Stimulated activated CD4-positive, alpha-beta T cell treated with anti-CD3 and anti-CD28 coated beads, Interleukin-4, amount 100 ng/mL, for 1 hour (primary cell): Measurements from ENCODE around the gene CEACAM16.
A peak's percentile ranks its signal among the peaks of the same experiment; 100 is the strongest.
"Not testable (repeated sequence)": the region's sequence is repeated elsewhere in the genome, so short reads cannot be mapped to it uniquely, and the experiment has no call there.

ENCODE experiments used
- DNase-seq: peaks from one replicate; pipeline ENCODE4 v3.0.0-alpha.2; 2020

CEACAM16 gene

DNA sequence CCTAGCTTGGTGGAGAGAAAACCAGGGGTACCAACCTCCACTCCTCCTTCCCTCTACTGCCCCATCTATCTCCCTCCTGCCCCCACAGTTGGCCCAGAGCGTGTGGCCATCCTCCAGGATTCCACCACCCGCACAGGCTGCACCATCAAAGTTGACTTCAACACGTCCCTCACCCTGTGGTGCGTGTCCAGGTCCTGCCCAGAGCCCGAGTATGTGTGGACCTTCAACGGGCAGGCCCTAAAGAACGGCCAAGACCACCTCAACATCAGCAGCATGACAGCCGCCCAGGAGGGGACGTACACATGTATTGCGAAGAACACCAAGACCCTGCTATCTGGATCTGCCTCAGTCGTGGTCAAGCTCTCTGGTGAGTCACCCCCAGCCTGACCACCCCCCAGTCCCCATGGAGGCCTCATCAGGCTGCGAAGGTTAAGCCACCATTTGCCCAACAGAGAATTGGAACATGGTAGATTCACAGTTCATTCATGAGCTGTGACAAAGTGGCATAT, 6.6 kb downstream of the CEACAM16 start:
- DNase-seq = no peak

GRCh38 chr19:44706506-44707236, 7.7 kb downstream of the CEACAM16 start:
- DNase-seq = no peak

DNA sequence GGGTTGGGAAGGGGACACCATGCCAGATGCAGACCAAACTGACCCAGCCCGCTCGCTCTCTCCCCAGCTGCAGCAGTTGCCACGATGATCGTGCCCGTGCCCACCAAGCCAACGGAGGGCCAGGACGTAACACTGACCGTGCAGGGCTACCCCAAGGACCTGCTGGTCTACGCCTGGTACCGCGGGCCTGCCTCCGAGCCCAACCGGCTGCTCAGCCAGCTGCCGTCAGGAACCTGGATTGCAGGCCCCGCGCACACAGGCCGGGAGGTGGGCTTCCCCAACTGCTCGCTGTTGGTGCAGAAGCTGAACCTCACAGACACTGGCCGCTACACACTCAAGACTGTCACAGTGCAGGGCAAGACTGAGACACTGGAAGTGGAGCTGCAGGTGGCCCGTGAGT, 8.8 kb downstream of the CEACAM16 start:
- no peak for DNase-seq

DNA sequence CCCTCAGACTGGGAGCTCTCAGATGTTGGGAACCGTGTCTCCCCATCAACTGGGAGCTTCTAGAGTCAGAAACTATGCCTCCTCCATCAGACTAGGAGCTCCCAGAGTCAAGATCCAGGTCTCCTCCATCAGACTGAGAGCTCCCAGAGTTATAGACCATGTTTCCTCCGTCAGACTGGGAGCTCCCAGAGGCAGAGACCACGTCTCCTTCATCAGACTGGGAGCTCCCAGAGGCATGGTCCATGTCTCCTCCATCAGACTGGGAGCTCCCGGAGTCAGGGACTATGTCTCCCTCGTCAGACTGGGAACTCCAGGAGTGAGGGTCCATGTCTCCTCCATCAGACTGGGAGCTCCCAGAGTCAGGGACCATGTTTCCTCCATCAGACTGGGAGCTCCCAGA, 10.0 kb downstream of the CEACAM16 start:
- DNase-seq = no peak

DNA sequence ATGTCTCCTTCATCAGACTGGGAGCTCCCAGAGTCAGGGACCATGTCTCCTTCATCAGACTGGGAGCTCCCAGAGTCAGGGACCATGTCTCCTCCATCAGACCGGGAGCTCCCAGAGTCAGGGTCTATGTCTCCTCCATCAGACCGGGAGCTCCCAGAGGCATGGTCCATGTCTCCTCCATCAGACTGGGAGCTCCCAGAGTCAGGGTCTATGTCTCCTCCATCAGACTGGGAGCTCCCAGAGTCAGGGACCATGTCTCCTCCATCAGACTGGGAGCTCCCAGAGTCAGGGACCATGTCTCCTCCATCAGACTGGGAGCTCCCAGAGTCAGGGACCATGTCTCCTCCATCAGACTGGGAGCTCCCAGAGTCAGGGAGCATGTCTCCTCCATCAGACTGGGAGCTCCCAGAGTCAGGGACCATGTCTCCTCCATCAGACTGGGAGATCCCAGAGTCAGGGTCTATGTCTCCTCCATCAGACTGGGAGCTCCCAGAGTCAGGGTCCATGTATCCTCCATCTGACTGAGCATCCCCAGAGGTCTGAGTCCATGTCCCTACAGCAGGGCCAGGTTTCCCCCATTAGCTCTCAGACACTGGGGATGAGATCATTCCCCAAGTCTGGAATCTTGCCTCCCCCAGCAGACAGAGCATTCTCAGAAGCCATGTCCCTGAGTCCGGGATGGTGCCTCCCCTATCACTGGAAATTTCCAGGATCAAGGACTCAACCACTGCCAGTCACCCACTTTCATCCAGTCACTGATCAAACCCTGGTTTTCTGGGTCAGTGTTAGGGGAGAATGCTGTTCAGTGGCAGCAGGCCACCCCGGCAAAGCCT, 10.7 kb downstream of the CEACAM16 start:
- DNase-seq = not testable (repeated sequence)

DNA sequence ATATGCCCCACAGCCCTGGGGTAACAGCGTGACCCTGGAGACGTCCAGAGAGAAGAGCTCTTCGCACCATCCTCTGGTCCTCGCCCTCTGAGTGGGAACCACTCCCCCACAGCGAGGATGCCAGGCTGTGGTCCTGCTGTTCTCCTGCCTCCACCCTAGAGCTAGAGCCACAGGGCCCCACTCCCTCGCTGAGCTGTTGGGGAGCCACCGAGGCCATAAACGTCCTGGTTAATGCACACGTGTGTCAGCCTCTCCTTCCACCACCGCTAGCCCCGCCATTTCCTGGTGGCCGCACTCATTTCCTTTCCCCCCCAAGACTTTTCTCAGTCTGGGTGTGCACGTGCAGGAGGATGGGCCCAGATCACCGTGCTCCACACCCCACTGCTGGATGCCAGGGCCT, 11.5 kb downstream of the CEACAM16 start:
- no peak for DNase-seq

DNA sequence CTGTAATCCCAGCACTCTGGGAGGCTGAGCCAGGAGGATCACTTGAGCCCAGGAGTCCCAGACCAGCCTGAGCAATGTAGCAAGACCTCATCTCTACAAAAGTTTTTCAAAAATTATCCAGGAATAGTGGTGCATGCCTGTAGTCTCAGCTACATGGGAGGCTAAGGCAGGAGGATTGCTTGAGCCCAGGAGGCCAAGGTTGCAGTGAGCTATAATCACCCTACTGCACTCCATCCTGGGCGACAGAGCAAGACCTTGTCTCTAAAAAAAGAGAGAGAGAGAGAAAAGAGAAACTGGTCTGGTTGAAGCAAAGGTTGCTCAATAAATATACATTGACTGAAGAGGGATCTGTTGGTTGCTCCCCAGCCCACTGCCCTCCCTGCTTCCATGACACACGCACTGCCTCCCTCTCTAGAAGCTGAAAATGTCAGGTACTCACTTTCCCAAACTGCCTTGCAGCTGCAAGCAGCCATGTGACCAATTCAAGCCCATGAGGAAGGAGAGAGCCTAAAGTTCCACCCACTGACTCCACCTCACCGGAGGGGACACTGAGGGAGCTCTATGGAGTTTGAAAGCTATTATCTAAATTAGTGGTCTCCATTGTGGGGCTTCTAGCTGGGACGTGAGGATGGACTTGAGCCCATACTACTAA, 14.0 kb downstream of the CEACAM16 start:
- no peak for DNase-seq

DNA sequence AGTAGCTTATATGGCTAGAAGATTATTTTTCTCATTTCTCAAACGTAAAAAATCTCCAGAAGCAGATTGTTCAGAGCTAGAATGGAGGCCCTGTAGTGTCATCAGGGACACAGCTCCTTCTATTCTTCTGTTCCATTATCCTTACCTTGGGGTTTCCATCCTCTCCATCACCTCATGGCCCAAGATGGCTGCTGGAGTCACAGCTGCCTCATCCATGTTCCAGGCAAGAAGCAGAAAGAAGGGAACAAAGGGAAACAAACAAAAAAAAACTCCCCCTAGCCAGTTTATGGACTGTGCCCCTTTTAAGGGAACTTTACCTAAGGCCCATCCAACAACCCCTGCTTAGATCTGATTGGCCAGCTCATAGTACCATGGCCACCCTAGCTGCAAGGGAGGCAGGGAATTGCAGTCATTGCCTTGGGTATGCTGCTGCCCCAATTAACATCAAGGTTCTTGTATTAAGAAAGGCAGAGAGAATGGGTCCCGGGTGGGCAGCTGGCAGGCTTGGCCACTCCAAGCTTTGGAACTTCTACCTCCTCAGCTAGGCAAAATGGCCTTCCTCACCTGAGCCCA, 15.7 kb downstream of the CEACAM16 start:
- no peak for DNase-seq

DNA sequence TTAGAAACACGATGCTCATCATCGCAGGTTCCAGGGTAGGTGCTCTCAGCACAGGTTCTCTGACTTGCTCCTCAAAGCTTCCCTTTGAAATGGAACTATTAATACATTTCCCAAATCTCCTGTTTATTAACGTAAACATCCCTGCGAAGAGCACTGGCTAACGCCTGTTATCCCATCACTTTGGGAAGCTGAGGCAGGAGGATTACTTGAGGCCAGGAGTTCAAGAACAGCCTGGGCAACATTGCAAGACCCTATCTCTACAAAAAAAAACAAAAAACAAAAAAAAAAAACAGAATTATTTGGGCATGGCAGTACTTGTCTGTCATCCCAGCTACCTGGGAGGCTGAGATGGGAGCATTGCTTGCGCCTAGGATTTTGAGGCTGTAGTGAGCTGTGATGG, 18.7 kb downstream of the CEACAM16 start:
- DNase-seq = no peak

DNA sequence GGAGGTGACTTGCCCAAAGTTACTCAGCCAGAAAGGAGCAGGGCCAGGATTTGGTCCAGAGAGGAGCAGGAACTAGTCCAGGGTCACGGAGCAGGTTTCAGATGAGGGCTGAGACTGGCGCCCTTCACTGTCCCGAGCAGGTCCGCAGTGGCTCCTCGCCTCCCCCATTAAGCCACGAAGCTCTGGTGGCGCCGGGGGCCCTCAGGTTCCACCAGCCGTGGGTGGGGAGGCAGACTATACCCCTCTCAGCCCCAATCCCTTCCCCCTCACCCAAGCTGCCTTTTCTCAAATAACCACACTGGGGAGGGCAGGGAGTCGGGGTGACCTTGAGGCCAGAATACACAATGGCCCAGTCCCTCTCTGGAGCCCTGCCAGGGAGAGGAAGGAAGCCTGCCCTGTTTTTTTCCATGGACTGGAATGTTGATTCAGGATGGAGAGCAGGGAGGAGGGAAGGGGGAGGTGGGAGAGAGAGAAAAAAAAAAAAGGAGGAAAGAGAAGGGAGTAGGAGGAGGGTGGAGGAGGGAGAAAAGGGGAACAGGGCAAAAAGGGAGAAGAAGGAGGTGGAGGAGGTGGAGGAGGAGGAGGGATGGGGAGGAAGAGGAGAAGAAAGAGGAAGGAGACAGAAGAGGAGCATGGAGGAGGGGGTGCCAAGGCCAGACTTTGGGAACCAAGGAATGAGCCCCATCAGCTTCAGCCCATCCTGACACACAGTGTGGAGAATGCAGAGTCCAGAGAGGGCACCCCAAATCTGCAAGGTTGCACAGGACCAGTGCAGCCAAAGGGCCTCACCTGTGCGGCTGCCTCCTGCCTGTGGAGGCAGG, 19.7 kb downstream of the CEACAM16 start:
- DNase-seq = no peak

DNA sequence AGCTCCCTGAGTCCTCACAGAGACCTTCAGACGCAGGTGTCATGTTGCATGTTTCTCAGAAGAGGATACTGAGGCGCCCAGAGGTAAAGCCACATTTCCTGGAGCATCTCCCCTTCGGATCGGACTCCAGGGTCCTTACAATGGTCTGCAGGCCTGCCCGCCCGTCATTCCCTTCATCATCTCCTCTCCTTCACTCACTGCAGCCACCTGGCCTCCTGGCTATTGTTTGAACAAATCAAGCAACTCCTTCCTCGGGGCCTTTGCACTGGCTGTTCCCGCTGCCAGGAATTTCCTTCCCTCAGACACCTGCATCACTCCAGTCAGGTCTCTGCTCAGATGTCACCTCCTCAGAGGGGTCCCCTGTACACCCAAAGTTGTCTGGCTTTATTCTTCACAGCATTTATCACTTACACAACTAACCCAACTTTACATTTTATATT, 20.3 kb downstream of the CEACAM16 start:
- no peak for DNase-seq

DNA sequence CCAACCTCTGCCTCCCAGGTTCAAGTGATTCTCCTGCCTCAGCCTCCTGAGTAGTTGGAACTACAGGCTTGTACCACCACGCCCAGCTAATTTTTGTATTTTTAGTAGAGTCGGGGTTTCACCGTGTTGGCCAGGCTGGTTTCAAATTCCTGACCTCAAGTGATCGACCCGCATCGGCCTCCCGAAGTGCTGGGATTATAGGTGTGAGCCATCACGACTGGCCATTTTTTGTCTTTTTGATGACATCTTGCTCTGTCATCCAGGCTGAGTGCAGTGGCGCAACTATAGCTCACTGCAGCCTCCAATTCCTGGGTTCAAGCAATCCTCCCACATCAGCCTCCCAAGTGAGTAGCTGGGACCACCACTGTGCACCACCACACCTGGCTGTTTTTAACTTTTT, 21.4 kb downstream of the CEACAM16 start:
- DNase-seq = not testable (repeated sequence)

DNA sequence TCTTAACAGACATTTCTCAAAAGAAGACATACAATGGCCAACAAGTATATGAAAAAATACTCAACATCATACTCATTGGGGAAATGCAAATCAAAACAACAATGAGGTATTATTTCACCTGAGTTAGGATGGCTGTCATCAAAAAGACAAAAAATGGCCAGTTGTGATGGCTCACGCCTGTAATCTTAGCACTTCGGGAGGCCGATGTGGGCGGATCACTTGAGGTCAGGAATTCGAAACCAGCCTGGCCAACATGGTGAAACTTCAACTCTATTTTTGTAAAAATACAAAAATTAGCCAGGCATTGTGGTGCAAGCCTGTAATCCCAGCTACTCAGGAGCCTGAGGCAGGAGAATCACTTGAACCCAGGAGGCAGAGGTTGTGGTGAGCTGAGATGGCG, 22.0 kb downstream of the CEACAM16 start:
- no peak for DNase-seq

GRCh38 chr19:44721369-44721768, 22.4 kb downstream of the CEACAM16 start:
- DNase-seq = not testable (repeated sequence)

GRCh38 chr19:44722131-44723121, 23.5 kb downstream of the CEACAM16 start:
- no peak for DNase-seq

DNA sequence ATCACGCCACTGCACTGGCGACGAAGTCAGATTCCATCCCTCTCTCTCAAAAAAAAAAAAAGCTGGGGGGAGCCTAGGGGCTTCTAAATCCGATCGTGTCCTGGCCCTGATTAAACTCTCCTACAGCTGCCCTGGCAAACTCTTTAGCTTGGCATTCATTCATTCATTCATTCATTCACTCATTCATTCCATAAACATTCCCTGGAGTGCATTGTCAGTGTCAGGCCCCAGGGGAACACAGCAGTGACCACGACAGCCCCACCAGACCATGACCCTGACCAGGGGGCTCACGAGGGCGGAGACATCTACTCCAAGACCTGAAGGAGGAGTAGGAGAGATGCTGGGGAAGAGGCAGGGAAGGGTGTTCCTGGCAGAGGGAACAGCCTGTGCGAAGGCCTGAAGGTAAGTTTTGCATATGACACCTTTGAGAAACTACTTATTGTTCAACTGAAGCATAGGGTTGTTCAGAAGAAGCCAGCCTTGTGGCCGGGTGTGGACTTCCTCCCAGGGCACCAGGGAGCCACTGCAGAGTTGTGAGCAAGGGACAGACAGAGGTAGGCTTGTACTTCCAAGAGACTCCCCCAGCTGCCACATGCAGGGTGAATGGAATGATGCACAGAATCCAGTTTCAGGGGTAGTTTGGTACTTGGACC, 24.5 kb downstream of the CEACAM16 start:
- DNase-seq = no peak

DNA sequence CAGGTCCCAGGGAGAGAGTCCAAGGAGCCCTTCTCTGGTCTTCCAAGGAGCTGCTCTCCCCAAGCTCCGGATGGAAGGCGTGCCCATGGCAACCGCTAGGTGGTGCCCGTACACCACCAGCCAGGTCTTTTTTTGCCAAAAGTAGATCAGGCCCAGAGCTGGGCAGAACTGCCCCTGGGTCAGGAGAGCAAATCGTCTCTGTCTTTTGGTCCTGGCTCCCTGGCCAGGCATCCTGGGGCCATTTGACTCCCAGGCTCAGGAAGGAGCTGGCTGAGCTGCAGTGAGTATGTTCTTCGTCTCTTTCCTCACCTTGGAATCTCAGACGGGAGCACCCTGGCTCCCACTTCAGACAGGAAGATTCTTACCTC, 25.0 kb downstream of the CEACAM16 start:
- DNase-seq = peak; percentile 74

GRCh38 chr19:44725251-44725650, 26.3 kb downstream of the CEACAM16 start:
- no peak for DNase-seq

- DNase-seq = no peak
Measured at GRCh38 chr19:44725684-44726083, 26.7 kb downstream of the CEACAM16 start.

- DNase-seq = no peak
Measured at GRCh38 chr19:44726465-44726864, 27.5 kb downstream of the CEACAM16 start.
